Fibroblast of skin of right biceps (primary cell): ENCODE results near the gene CRAT.

Experiments
- DNase-seq: peaks from one replicate; pipeline ENCODE4 v3.0.0-alpha.2; 2013

Gene CRAT

DNA sequence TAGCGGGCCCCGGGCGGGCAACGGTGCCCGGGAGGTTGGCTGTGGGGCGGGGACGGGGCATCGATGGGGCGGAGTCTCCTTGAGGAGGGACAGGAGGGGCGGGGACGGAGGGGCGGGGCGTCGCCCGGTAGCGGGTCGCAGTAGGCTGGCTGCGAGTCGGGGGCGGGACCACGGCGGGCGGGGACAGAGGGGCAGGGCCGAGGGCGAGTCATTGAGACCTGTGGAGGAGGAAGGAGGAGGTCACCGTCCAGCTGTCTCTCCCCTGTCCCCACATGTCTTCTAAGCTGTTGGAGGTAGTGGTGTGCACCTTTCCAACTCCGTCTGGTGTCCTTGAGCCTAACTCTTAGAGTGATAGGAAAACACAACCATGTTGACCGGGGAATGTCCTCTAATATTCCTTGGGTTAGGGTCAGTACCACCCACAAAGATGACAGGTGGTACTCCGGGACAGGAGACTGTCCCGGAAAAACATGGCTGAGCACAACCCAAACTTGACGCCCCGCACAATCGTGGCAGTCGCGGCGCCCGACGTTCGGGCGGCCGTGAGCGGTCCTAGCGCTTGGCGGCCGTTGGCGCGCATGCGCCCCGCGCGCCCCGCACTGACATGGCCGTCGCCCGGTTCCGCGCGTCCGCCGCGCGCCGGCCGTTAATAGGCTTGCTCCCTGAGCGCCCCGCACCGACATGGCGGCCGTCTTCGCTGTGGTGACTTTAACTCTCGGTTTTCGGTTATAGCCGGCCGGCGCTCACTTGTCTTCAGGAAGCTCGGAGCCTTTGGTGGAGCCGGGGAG is at the start of gene CRAT, which contains the start of gene PTPA:
TSS of gene CRAT (minus strand) at position 54 of the 788 bp plus-strand sequence. CDS start 284 bp downstream, outside the sequence.
TSS of gene PTPA (plus strand) at position 676 of the 788 bp plus-strand sequence. CDS start 186 bp downstream, outside the sequence.
- peak; percentile 94 for DNase-seq

GRCh38 chr9:129156163-129156562 is 45.6 kb upstream of the CRAT start:
- no peak for DNase-seq

- DNase-seq = no peak
Observed at GRCh38 chr9:129154866-129155477, 44.4 kb upstream of the CRAT start.

DNA sequence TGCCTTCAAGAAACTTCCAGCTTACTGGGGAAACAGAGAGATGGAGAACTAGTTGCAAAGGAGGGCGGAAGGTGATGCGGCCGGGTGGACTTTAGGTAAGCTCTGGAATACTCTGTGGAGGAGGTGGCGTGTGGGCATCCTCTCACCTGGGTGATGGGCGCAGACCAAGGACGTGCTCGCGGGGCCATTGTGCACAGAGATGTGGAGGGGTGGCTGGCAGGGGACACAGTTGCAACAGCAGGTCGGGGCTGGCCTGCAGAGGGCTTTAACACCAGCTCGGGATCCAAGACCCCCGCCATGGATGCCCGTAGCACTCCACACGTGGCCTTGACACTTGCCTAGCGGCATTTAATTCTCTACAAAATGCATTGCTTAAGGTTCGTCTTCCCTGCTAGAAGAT is 40.9 kb upstream of the CRAT start:
- DNase-seq = no peak

GRCh38 chr9:129150672-129151211 is 40.1 kb upstream of the CRAT start:
- no peak for DNase-seq

- DNase-seq = no peak
Observed at GRCh38 chr9:129150122-129150521, 39.5 kb upstream of the CRAT start.

DNA sequence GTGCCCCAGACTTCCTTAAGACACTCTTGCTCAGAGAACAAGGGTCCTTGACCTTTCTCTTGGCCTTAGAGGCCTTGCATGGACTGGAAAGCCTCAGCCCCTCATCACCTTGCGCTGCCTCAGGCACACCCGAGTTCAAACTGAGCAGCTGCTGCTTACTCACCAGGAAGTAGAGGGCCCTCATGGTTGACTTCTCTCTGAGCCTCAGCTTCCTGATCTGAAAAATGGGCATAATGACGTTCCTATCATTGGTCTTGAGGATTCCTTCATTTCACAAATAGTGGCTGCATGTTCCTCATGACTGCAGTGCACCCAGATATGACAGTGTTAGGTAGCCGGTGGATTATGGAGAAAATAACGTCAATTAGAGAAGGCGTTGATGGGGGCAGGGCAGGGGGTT is 38.8 kb upstream of the CRAT start:
- DNase-seq = no peak

DNA sequence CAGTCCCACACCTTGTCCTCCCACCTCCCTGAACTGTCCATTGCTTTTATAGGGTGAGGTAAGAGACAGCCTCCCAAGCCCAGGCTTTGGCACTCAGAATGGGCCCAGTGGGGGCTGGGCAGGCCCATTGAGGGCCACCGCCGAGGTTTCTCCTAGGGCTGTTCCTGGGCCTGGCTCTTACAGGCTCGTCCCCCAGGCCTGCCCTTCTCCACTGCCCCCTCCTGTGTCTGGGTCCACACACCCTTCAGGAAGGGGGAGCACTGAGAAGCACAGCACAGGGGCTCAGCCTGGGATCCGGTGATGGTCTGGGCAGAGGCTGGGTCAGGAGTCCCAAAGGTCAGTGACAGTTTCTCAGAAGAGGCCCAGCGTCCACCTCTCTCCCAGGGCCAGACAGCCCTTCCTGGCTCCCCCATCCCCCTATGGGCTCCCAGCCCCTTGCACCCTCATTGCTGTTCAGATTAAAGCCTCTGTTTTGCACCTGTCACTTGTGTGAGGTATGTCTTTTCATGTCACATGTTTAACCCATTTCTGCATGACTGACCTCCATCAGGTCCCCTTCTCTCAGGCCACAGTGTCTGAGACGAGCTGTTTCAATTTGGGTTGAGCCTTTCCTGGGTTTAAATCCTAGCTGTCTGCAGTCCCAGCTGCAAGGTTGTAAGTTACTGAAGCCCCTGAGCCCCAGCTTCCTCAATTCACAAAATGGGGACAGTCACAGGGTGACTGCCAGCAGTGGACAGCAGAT is 38.0 kb upstream of the CRAT start:
- DNase-seq = no peak

DNA sequence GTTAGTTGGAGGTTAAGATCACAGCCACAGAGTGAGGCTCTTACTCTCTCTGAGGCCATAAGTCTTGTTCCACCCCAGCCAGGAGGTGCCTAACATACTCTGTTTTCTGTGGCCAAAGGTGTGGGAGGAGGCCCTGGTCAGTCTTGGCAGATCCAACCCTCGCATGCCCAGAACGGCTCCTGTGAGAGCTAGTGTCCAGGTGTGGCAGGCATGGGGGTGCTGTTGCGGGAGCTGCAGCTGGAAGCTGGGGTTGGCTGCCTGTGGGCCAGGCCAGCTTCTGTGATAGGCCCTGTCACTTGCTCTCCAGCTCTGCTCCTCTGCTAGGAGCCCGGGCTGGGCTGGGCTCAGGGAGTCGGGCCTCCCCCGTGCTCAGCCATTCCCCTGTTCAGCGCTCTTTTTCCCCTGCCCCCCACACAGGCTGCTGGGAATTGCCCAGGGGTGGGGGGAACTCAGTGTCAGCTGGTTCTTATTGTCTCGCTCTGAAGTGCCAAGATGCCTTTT is 35.9 kb upstream of the CRAT start:
- DNase-seq = peak; percentile 87

- peak; percentile 97 for DNase-seq
Observed at GRCh38 chr9:129145841-129146292, 35.3 kb upstream of the CRAT start.

DNA sequence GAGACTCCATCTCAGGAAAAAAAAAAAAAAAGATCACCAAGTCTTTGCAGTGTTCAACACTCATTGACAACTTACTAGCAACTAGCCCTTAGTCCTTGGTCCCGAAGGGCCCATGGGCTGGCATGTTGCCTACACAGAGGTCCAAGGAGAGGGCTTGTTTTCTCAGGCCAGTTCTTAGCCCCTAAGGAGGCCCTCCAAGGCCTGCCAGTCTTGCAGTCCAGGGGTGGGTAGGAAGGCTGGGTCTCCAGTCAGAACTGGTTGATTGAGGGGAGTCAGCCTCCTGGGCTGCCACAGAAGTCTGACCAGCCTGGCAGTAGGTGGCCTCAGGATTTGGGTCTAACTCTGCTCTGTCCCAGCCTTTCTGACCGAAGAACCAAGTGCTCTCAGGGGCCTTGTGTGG is 34.7 kb upstream of the CRAT start:
- no peak for DNase-seq

DNA sequence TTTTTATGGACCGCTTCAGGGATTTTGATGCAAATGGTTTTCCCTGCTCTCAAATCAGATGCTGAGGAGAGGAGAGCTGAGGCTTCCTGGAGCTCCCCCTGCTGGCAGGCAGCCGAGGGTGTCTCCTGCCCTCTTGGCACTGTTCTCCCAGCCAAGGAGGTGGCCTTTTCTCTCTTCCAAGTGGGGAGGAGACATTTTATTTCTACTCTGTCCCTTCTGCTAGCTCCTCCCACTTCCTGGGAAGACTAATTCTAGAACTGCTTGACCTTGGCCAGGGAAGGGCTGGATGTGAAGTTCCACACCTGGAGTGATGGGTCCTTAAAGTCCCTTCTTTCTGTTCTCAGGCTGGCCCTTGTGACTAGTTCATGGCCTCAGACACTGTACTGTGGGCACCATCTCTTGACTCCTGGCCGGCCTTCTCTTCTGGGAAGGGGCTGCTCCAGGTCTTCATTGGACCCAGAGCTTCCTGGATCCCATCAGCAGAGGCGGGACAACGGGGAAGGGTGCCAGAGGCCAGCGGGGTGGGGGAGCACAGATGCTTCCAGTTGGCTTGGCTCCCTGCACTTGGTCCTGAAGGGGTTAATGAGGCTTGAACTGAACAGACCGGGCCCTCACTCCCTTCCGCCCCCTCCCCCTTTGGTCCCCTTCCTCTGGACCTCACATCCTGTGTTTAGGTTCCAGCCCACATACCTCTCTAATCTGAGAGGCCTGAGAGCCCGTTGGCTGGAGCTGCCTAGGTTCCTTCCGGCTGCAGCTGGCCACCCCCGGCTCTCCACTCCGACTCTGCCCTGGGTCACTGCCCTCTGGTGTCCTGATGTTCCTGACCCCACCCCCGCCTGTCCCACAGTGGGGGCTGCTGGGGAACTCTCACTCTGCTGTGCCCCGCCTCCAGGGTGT is 32.7 kb upstream of the CRAT start:
- peak; percentile 94 for DNase-seq

GRCh38 chr9:129142138-129142935 is 31.7 kb upstream of the CRAT start:
- DNase-seq = no peak

GRCh38 chr9:129141066-129142041 is 30.8 kb upstream of the CRAT start:
- peak; percentile 97 for DNase-seq

- peak; percentile 80 for DNase-seq
Observed at GRCh38 chr9:129140397-129141065, 29.9 kb upstream of the CRAT start.

DNA sequence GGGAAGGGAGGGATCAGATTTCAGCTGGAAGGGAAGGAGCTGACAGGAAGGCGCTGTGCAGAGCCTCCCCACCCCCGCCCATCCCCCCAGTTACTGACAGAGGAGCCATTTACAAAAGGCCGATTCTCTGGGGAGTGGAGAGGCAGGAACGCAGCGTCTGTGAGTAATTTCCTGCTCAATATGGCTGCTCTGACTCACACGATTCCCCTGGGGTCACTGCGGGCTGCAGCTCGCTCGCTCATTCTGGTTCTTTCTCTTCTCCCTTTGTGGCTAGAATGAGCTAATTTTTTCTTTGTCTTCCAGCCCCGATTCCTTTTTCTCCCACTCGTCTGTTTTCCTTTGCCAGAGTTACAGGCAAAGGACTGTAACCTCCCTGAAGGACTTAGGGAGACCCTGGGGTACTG is 29.4 kb upstream of the CRAT start:
- DNase-seq = peak; percentile 100

GRCh38 chr9:129139233-129139992 is 28.8 kb upstream of the CRAT start:
- peak; percentile 90 for DNase-seq

GRCh38 chr9:129138476-129139232 is 28.1 kb upstream of the CRAT start:
- peak; percentile 52 for DNase-seq
